Measurements from ENCODE around the gene GPR158.

- TF ChIP-seq EZH2 (IDR thresholded peaks at IDR 0.05; ENCODE audit: insufficient read depth, poor library complexity, severe bottlenecking) (no peak), EZH2phosphoT487 (IDR thresholded peaks at IDR 0.05; ENCODE audit: insufficient read depth, low read depth) (no peak)
Observed at GRCh38 chr10:25157650-25158049, 17.2 kb upstream of the GPR158 start.

All from GM23248 (cell line).